HG03045 (cell line): ENCODE data around the gene SLC22A1.
"Not testable (repeated sequence)": the region's sequence is repeated elsewhere in the genome, so short reads cannot be mapped to it uniquely, and the experiment has no call there.

Source experiments
- ATAC-seq: cut with Tn5 transposase; IDR thresholded peaks from one replicate; pipeline ENCODE4 v1.9.1; 2021; ENCODE audit warnings: mild to moderate bottlenecking, moderate library complexity; ENCODE audit not compliant: unreplicated experiment

The SLC22A1 gene

DNA sequence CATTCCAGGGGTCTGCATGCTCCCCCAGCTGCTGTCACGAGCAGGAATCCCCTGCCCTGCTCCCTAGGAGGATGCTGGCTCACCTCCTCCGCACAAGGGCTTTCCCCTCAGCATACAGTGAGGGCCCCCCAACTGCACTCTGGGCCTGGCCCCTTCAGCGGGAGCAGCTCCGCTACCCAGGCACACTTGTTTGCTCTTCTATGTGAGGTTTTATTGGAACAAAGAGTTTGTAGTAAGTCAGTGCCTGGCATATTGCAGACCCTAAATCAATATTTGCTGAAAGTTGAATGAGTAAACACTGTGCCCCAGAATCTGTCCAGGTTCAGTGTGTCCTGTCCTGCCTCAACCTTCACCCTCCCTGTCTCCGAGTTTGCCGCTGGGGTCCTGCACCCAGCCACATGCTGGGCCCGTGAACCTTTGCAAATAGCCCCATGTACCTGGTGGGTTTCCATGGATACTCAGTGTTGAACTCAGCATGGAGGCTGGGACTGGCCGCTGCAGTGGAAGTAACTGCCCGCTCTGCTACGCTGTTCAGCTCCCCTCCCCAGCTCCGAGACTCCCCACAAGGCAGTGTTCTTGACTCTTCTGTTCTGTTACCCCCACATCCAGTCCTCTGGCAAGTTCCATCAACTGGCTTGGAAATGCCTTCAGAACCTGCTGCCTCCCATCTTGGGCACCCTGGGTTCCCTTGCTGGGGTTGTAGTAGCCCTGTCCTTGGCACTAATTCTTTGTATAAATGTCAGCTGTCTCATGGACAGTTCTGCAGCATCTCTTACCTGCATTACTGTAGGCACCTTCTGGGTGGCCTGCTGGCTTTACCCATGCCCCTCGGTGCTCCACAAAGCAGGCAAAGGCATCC, 15.7 kb downstream of the SLC22A1 start:
- ATAC-seq: no peak

DNA sequence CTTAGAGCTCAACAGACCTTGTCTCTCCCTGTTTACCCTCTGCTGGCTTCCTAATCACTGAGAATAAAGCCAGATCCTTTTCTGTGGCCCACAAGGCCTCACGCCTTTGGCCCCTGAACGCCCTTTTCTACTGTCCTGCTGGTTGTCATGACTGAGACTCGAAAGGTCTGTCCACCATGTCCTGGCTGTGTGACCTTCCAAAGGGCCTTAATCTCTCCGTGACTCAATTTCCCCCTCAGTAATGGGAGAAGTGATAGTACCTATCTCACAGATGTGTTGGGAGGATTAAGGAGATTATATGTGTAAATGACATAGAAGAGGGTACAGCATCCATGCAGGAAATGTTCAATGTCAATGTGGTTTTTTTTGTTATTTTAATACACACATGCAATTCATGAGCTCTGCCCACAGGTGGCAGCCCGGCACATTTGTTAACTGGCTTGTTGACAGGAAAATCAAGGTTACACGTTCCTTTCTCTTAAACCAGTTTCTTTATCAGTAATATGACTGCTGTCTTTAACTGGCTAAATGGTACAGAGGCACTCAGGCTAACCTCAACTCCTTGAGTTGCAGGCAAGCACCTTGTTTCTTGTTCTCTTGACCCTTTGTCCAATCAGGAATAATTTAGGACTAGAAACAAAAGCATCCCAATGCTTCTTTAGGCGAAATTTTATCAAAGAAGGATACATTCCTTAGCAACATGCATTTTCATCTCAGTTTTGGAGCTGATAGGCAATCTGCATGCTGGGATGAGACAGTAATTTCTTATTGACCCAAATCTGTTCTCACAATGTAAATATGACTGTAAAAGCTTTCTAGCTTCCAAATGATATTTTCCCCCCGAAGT, 16.6 kb downstream of the SLC22A1 start:
- no peak for ATAC-seq

DNA sequence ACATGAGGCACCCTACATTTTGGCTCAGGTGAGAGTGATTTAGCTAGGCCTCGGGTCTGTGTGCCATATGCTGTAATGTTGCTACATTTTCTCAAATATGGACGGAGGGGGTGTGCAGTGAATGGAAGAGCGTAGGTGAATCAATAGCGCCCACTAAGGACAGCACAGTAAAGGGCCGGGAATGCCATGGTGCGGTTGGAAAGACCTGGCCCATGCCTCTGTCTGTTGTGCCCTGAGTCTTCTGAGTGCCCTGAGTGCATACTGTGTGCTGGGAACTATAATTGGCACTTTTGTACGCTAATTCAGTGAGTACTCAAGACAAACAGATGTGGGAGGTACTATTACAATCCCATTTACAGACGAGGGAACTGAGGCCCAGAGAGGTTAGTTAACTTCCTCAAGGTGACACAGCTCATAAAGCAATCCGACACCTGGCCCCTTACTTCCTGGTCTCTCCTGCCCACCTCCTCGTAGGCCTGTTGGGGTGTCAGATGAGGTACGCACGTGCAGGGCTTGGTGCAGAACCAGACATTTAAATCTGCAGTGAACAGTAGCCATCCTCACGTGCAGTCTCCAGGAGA, 17.3 kb downstream of the SLC22A1 start:
- ATAC-seq: no peak

DNA sequence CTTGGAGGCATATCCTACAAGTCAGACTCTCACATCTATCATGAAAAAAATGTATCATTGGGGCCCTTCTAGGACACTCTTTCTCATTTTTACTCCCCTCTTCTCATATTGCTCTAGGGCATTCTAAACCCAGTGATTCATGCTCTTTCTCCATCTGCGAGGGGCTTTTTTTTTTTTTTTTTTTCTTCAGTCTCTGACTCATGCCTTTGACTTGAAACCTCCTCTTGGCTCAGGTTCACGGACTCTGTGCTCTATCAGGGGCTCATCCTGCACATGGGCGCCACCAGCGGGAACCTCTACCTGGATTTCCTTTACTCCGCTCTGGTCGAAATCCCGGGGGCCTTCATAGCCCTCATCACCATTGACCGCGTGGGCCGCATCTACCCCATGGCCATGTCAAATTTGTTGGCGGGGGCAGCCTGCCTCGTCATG, 17.8 kb downstream of the SLC22A1 start:
- no peak for ATAC-seq

DNA sequence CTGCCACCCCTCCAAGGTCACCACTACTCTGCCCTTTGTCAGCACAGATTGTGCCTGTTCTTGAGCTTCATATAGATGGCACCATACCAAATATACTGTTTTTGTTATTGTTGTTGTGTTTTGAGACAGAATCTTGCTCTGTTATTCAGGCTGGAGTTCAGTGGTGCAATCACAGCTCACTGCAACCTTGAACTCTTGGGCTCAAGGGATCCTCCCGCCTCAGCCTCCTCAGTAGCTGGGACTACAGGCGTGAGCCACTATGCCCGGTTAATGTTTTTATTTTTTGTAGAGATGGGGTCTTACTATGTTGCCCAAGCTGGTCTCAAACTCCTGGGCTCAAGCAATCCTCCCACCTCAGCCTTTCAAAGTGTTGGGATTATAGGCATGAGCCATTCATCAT, 18.9 kb downstream of the SLC22A1 start:
- not testable (repeated sequence) for ATAC-seq

DNA sequence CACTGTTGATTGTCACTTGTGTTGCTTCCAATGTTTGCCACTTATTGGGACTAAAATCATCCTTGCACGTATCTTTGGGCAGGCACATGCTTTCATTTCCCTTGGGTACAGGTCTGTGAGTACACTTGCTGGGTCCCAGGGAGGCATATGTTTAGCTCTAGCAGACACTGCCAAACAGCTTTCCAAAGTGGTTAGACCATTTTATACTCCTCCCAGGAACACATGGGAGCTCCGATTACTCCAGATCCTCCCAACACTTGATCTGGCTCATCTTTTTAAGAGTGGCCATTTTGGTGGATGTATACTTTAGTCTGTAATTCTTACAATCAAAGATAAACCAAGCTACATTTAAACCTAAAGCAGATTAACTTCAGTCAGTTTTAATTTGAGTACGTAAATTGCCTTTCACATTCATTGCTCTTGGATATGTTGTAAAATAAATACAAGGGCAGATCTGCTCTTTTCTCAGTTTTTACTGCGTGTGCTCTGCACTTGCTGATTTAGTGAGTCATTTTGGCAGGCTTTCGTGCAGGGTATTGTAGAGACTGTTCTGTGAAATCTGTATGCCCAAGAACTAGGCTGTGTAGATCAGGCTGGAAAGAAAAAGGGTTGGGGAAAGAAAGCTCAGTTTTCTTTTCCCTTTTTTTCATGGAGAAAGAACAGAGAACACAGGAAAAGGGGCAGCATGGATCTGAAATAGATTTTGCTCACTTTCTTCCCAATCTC, 19.5 kb downstream of the SLC22A1 start:
- ATAC-seq: no peak

DNA sequence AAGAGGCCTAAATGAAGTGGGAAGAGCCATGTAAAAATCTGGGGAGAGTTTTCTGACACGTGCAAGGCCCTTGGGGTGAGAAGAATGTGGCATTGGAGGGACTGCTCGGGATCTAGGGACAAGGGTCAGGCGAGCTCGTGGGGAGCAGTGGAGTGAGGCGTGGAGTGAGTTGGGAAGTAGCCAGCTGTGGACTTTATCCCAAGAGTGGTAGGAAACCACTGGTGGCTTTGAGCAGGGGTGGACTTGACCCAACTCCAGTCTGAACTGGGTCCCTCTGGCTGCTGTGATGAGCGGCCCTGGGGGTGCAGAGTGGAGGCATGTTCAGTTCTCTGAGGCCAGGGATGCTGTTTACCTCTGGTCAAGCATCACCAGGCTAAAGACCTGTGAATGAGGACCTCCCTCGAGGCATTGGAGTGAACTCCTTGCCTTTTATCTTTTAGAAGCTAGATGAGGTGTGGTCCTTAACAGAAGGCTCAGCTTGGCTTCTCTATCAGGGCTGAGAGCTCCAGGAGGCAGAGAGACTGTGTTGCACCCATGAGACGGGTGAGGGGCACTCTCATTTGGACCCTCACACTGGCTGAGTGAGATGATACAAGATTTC, 20.6 kb downstream of the SLC22A1 start:
- ATAC-seq: no peak

DNA sequence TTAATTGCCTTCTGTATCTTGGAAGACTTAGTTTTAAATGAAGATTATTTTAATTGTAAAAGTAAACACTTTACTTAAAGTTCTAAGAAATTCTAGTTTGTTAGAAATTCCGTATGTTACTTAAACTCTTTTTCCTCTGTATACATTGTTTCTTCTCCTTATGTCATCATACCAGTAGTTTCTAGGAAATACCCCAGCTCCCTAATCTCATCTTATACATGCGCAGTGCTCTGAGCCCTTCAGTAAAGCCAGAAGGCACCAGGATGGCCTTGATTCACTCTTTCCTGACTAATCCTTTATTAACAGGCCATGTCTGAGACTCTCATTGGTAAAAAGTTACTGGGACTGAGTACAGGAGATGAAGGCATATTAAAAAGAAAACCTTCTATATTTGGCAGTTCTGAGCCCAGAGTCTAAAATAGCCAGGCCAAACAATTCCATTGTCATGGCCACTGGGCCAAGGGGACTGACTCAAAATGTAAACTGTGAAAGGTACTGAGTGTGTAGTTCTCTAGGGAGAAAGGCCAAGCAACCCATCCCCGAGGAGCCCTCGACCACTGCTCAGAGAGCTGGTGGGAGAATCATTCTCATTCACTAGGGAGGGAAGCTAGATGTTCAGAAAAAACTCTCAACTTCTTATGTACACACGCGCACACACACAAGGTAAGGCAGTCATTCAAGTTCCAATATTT, 25.0 kb downstream of the SLC22A1 start:
- no peak for ATAC-seq

DNA sequence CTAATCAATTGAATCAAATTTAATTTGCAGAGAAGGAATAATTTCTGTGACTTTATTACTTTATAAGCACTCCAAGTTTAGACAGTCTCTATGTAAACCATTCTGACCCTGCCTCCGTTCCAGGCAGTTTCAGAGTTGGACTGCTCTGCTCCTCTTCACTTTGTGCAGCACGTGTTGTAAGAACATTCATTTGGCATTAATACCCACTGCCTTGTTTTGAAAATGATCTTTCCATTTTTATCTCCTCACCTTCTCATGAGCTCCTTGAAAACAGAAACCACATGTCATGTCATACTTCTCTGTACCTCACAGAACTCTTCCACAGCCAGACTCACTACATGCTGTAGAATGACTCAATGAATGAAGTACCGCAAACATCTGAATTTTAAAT, 25.5 kb downstream of the SLC22A1 start:
- no peak for ATAC-seq

DNA sequence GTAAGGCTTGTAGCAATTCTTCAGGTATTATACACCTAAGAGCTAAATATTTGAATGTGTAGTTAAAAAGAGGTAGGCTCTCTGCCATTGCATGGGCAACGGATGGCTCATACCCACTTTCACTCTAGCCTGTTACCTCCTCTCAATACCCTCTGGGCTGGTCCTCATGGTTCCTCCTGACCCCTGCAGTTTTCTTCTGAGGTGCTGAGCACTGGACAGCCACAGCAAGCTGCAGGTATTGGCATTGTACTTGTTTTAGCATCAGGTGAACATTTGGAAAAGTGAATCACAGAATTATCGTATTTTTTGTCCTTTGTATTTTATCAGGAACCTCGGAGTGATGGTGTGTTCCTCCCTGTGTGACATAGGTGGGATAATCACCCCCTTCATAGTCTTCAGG, 32.9 kb downstream of the SLC22A1 start:
- ATAC-seq: no peak

DNA sequence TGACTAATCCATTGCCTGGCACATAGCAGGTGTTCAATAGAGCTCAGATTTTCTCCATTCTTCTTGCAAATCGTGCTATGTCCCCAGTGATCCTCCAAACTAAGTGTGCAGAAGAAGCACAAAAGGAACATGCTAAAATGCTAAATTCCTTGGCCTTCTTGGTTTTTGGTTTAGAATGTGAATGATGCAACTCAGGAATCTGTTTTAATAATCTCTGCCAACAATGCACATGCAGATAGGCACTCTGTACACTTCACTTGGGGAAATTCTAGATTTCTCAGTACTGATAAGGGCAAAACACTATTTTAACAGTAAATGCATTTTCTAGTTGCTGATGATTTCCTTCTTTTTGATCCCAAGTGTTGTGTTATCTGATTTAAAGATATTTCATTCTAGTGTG, 35.2 kb downstream of the SLC22A1 start:
- no peak for ATAC-seq

DNA sequence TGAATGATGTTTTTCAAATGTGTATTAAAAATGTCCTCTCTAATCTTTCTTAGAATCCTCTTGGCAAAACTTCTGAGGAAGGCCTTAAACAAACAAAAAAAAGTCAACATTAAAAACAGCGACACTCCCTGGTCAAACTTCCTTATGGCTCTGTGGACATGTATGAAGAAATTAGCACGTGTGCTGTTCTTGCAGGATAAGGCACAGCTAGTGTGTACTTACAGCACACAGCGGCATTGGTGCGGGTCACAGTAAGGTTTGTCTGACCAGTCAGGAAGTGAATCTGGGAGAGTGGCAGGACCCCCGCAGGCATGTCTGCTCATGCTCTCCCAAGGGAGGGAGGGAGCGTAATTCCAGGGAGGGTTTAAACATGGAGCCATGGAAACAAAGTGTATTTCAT, 38.8 kb downstream of the SLC22A1 start:
- ATAC-seq: no peak

DNA sequence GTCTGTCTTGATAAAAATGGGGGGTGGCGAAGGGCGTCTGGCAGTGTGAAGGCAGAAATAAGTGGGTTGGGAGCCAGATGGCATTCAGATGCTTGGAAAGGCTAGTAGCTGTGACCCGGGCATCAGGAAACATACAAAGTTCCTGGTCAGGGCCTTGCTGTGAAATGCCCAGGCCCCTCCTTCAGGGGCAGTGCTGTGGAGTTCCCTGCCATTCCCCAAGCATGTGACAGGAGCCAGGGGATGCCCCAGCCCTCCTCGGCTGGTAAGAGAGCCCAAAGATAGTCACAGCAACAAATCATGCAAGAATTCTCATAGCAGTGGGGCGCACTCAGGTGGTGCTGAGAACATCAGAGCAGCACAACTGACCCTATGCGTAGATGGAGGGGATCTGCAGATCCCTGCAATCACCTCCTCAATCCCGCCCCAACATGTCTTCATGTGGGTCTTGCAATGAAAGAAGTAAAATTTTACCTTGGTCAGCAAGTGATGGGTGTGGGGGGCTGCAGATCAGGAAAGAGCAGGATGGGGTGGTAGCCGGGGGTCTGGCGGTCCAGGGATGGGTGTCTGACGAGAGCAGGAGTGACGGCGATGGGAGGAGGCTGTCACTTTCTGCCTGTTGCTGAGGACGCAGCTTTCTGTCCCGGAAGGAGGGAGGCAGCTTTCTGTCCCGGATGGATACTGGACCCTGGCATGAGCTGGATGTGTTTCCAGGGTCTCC, 39.5 kb downstream of the SLC22A1 start:
- ATAC-seq: no peak

DNA sequence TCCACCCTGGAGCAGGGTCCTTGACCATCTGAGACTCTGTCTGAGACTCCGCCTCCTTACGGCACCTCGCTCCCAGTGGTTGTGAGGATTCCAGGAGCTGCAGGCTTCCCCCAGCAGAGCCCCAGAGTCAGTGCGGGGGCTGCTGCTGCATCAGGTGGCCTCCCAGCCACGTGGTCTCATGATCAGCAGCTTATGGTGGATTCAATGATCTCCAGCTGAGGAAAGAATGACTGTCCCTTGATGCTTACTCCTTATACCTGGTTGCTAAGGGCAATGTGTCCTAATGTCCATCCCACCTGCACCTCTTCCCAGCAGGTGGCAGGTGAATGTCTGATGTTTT, 40.0 kb downstream of the SLC22A1 start:
- ATAC-seq: no peak

DNA sequence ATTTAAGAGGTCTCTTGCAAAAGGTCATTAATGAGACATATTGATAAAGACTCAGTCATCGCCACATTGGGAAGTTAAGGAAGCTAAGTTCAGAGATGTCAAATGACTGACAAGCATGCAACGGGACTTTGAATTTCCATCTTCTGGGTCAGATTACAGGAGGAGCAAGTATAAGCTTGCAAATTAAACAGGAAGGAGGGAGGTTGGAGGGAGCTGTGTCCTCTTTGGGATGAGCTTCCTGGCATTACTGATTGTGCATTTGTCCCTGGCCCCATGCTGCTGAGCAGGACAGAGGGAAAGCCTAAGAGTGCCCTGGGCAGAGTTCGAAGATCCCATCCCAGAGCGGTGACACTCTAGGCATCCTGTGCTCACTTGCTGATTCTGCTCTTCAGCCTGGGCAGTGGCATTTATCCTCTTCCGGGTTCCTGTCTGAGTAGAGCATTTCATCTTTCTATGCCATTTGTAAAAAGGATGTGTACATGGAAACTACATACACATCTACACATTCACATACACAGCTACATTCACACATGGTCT, 40.5 kb downstream of the SLC22A1 start:
- ATAC-seq: no peak

DNA sequence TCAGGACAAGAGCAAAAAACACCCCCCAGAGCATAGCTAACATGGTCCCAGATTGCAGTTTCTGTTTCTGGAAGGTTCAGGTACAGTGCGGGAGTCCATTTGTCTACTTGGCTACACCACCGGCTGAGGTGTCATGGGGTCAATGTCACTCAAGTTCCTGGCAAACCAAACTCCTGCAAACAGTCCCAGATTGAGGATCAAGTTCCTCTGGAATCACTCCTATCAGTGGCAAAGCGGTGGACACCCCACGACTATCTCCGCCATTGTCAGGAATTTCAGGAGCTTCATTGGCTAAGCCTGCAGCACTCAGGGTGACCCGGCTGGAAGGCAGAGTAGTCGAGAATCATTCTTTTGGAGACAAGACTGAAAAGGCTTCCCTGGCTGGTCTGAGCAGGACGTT, 41.8 kb downstream of the SLC22A1 start:
- ATAC-seq: no peak

DNA sequence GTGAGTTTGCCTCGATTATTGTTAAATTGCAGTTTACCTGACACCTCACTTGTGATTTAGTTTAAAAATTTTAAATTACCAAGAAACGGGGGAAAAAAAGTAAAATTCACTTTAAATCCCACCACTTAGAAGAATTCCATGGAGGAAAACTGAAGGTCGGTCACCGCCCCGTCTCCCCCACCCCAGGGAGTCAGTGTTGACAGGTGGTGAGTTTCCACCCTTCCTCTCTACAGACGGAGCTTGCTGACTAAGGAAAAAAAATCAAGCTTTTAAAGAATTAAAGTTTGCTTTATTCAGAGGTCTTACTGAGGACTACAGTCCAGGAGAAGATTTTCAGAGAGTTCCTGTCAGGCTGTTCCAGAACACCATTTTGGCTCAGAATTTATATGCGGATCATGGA, 42.3 kb downstream of the SLC22A1 start:
- ATAC-seq: no peak

DNA sequence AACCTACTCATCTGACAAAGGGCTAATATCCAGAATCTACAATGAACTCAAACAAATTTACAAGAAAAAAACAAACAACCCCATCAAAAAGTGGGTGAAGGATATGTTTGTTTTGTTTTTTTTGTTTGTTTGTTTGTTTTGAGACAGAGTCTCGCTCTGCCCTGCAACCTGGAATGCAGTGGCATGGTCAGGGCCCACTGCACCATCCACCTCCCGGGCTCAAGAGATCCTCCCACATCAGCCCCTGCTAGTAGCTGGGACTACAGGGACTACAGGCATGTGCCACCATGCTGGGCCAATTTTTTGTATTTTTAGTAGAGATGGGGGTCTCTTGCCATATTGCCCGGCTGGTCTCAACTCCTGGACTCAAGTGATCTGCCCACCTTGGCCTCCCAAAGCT, 44.3 kb downstream of the SLC22A1 start:
- ATAC-seq: not testable (repeated sequence)
